Lower leg skin (tissue), 4 donors: ENCODE results near the gene TRAPPC2L. TPM values are rescaled to one million over a fixed set of nuclear protein-coding genes. Genes with fewer than 3 reads are reported as not detected.

Experiments
- DNase-seq, 2 donors: peaks; one replicate each; pipeline ENCODE4 v3.0.0-alpha.2; 2019; ENCODE audit warnings: low spot score in 2 of 2
- H3K4me3 ChIP-seq: fragments of 200-600 bp; sonication (generic); 2 replicates; pipeline ENCODE4 v1.5.1; 2017; ENCODE audit warnings: mild to moderate bottlenecking, low read depth; ENCODE audit not compliant: poor library complexity, severe bottlenecking
- POLR2A ChIP-seq, 2 donors: fragments of 450-650 bp; IDR thresholded peaks; one replicate each; pipeline ENCODE4 v1.6.1; 2016 to 2017; ENCODE audit warnings: antibody characterized with exemption in 2 of 2, mild to moderate bottlenecking in 1 of 2, moderate library complexity in 1 of 2
- WGBS, 2 donors: methylation state at CpG; one replicate each; pipeline ENCODE4 v1.1.5; 2018; 5-methylcytosine and 5-hydroxymethylcytosine counted together
- intact Hi-C: fragments of 100-400 bp; cut with DNase I; formaldehyde crosslinking; loops from one replicate; pipeline ENCODE4 v1.15.0; 2023; ENCODE audit warnings: low total_unique reads
- total RNA-seq, 4 donors: library from RNA; depleted of rRNA; stranded (reverse); fragments of >200 nt; gene quantifications; one replicate each; pipeline ENCODE4 v1.1.0, GENCODE V29; 2016
- TF ChIP-seq, protein P1 (sequence below), 3 donors: fragments of 450-650 bp; IDR thresholded peaks; one replicate each; pipeline ENCODE4 v1.5.1; 2016; ENCODE audit warnings: antibody characterized with exemption in 3 of 3, mild to moderate bottlenecking in 3 of 3, moderate library complexity in 2 of 3

Gene TRAPPC2L
- total RNA-seq, 4 donors from 2014 or later = 29.9 to 43.0 (median 38.6) TPM

- TF ChIP-seq, protein P1, sequence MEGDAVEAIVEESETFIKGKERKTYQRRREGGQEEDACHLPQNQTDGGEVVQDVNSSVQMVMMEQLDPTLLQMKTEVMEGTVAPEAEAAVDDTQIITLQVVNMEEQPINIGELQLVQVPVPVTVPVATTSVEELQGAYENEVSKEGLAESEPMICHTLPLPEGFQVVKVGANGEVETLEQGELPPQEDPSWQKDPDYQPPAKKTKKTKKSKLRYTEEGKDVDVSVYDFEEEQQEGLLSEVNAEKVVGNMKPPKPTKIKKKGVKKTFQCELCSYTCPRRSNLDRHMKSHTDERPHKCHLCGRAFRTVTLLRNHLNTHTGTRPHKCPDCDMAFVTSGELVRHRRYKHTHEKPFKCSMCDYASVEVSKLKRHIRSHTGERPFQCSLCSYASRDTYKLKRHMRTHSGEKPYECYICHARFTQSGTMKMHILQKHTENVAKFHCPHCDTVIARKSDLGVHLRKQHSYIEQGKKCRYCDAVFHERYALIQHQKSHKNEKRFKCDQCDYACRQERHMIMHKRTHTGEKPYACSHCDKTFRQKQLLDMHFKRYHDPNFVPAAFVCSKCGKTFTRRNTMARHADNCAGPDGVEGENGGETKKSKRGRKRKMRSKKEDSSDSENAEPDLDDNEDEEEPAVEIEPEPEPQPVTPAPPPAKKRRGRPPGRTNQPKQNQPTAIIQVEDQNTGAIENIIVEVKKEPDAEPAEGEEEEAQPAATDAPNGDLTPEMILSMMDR (IDR thresholded peaks at IDR 0.05) = no peak
- no peak for TF ChIP-seq POLR2A (IDR thresholded peaks at IDR 0.05)
- 42 to 63% methylated on average over 8 to 9 of the region's 11 CpGs for WGBS, 2 donors
- H3K4me3 ChIP-seq = no peak overlapping the region
- intact Hi-C loops = no loop called here
- DNase-seq = no peak
Measured at GRCh38 chr16:88879788-88880055, 22.8 kb downstream of the TRAPPC2L start.

DNA sequence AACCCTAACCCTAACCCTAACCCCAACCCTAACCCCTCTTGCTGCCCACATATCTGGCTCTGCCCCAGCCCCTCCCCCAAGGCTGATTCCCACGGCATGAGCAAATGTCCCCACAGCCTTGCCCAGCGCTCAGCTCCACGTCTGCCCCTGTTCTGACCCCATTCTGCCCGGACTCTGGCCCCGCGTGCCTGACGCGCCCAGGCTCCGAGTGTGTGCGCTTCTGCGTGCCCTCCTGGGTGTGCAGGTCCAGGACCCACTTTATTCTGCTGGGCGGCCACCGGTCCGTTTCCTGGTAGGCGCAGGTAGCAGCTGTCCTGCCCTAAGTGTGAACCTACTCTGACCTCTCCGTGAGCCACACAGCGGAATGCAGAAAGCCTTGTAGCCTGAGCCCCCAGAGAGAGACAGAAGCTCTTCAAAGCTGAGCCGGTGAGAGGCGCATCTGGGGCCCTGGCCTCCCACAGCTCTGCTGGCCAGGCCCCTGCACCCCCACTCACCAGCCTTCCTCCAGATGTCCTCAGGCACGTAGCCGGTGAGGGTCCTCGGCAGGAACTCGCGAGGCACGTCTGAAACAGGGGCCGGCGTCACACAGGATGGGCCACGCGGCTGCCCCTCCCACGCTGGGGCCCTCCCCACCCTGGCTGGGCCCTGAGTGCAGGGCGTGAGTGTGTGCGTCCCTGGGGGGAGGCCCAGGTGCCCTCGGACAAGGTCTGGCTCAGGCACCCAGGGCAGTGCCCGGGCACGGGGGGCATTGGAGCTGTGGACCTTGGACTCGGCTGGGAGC is 23.5 kb downstream of the TRAPPC2L start:
- no peak for TF ChIP-seq POLR2A (IDR thresholded peaks at IDR 0.05)
- TF ChIP-seq, protein P1 (IDR thresholded peaks at IDR 0.05) = no peak
- intact Hi-C loops = no loop called here
- H3K4me3 ChIP-seq = no peak overlapping the region
- no peak for DNase-seq
- 70 to 71% methylated on average over 30 of the region's 36 CpGs for WGBS, 2 donors

DNA sequence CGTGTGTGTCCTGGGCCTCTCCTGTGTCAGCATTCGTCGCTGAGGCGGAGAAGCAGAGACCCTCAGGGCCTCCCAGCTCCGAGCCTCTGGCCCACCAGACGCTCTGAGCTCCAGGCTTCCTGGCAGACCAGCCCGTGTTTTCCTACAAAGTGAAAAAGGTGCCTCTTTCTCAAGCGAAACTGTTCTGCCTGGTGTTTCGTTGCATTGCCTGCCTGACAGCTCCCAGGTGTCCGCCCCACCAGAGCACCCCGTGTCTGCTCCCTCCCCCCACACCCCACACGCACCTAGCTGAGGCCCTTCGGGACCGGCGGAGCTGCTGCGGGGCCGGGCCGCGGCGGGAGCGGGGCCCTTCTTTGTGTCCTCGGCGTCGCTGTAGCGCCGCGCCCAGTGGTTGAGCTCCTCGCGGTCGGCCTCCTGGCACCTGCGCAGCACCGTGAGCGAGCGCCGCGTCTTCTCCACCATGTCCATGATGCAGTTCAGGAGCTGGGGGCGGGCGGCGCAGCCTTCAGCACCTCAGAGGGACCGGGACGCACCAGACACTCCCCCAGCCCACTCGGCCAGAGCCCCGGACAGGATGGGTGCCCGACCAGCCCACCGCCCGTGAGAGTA is 24.2 kb downstream of the TRAPPC2L start:
- TF ChIP-seq, protein P1 (IDR thresholded peaks at IDR 0.05) = no peak
- no peak for TF ChIP-seq POLR2A (IDR thresholded peaks at IDR 0.05)
- no peak for DNase-seq
- WGBS, 2 donors = 68 to 70% methylated on average over 29 to 45 of the region's 46 CpGs
- intact Hi-C loops = no loop called here
- no peak overlapping the region for H3K4me3 ChIP-seq

GRCh38 chr16:88881675-88882357 is 24.9 kb downstream of the TRAPPC2L start:
- WGBS, 2 donors = 56 to 64% methylated on average over 26 to 27 of the region's 27 CpGs
- H3K4me3 ChIP-seq = no peak overlapping the region
- DNase-seq = no peak
- intact Hi-C loops = no loop called here
- TF ChIP-seq, protein P1 (IDR thresholded peaks at IDR 0.05) = no peak
- no peak for TF ChIP-seq POLR2A (IDR thresholded peaks at IDR 0.05)

DNA sequence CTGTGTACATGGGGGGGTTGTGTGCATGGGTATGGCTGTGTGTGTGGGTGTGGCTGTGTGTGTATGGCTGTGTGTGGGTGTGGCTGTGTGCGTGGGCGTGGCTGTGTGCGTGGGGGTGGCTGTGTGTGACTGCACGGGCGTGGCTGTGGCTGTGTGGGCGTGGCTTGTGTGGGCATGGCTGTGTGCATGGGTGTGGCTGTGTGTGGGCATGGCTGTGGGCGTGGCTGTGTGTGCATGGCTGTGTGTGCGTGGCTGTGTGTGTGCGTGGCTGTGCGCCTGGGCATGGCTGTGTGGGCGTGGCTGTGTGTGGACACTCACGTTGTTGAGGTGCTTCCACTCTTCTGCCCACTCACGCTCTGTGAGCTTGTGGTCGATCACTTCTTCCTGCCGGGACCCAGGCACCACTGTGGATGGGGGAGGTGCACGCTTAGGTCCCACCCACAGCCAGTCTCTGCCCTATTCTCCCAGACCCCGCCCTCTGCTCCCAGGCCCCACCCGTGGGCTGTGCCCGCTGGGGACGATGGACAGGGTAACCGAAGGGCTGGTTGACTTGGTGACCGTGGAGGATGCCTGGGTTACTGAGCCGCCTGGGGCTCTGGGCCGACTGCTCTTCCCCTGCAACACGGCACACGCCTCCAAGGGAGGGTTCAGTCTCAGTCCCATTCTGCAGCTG is 25.6 kb downstream of the TRAPPC2L start:
- TF ChIP-seq, protein P1 (IDR thresholded peaks at IDR 0.05) = peak in 1 of 3 donors; percentile 26
- no peak for TF ChIP-seq POLR2A (IDR thresholded peaks at IDR 0.05)
- H3K4me3 ChIP-seq = no peak overlapping the region
- 60 to 67% methylated on average over 20 to 26 of the region's 26 CpGs for WGBS, 2 donors
- intact Hi-C loops = no loop called here
- DNase-seq = peak; percentile 53 to 90
